Fibroblast of mammary gland (primary cell): ENCODE data around the gene INPP4B.
A peak's percentile ranks its signal among the peaks of the same experiment; 100 is the strongest.

ENCODE experiments used
- DNase-seq: peaks from one replicate; pipeline ENCODE4 v3.0.0-alpha.2; 2010; ENCODE audit warnings: low read depth
- H3K4me3 ChIP-seq: 2 replicates; pipeline ENCODE4 v1.5.1; 2011; ENCODE audit warnings: low read depth, mild to moderate bottlenecking, low read length, moderate library complexity; ENCODE audit not compliant: control insufficient read depth
- CTCF ChIP-seq: conservative IDR thresholded peaks from 2 replicates; pipeline ENCODE4 v1.5.1; 2011; ENCODE audit warnings: low read depth, low read length, inconsistent platforms; ENCODE audit not compliant: control insufficient read depth, insufficient read depth

Gene INPP4B

GRCh38 chr4:142272452-142272851 lies 573.6 kb downstream of the INPP4B start:
- no peak for TF ChIP-seq CTCF
- DNase-seq, result no peak
- no peak overlapping the region for H3K4me3 ChIP-seq

GRCh38 chr4:142271832-142272231 lies 574.3 kb downstream of the INPP4B start:
- no peak for TF ChIP-seq CTCF
- no peak overlapping the region for H3K4me3 ChIP-seq
- DNase-seq, result no peak

DNA sequence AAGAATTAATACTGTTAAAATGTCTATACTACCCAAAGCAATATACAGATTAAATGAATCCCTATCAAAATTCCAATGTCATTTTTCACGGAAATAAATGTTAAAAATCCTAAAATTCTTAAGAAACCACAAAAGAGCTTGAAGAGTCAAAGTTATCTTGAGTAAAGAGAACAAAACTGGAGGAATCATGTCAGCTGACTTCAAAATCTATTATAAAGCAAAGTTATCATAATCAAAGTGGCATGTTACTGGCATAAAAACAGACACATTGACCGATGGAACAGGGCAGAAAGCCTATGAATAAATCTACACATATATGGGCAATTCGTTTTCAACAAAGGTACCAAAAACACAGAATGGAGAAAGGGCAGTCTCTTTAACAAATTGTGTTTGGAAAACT lies 579.0 kb downstream of the INPP4B start:
- TF ChIP-seq CTCF, result no peak
- no peak overlapping the region for H3K4me3 ChIP-seq
- no peak for DNase-seq

DNA sequence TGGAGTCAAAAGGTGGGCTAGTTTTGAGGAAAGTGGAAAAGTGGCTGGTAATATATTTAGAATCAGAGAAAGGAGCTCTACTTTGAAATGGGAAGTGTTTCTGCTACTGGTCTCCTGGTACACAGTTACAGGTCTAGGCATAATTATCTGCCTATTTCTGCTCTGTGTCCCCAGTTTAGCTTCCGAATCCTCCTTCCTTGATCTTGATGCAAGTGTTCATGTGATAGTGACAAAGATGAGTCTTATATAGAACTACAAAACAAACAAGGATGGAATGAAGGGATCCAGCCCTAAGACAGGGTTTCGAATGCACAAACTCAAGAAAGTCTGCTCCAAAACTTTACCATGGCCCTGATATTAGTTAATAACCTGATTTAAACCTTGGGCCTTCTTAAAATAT lies 580.2 kb downstream of the INPP4B start:
- H3K4me3 ChIP-seq, result no peak overlapping the region
- no peak for DNase-seq
- TF ChIP-seq CTCF, result no peak

DNA sequence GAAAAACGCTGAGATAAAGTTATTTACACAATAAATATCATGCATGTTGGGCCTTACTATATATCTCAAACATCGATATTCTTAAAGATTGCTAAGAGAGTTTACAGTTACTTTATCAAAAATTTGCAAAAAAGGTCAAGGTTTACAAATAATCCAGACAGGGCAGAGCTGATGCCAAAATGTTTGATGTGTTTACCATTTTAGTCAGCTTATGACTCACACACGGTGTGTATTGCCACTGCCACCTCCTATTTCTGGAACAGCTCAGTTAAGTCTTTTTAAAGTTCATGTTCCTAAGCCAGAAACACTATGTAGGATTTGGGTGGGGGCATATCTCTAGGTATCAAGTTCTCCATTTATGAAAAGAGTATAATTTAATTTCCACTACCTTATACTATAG lies 580.6 kb downstream of the INPP4B start:
- H3K4me3 ChIP-seq, result no peak overlapping the region
- no peak for TF ChIP-seq CTCF
- DNase-seq, result peak; percentile 81

- TF ChIP-seq CTCF, result no peak
- peak; percentile 60 for DNase-seq
- H3K4me3 ChIP-seq, result no peak overlapping the region
These were observed 581.1 kb downstream of the INPP4B start for GRCh38 chr4:142264961-142265360.

- no peak overlapping the region for H3K4me3 ChIP-seq
- no peak for TF ChIP-seq CTCF
- DNase-seq, result no peak
These were observed 583.1 kb downstream of the INPP4B start for GRCh38 chr4:142262956-142263355.
